Uterus (tissue), 2 donors: ENCODE data around the gene SLC41A1.

Experiments used
- CTCF ChIP-seq, 4 experiments: fragments of 200-600 bp in 2 of 4; fragments of 450-650 bp in 2 of 4; sonication (generic) in 2 of 4; IDR thresholded peaks; one replicate each; pipeline ENCODE4 v1.5.1; 2016 to 2019; ENCODE audit warnings: antibody characterized with exemption in 4 of 4, mild to moderate bottlenecking in 2 of 4, moderate library complexity in 1 of 4
- POLR2A ChIP-seq, 2 donors: fragments of 450-650 bp; IDR thresholded peaks; one replicate each; pipeline ENCODE4 v1.6.1; 2016; ENCODE audit warnings: antibody characterized with exemption in 2 of 2, mild to moderate bottlenecking in 1 of 2, moderate library complexity in 1 of 2

GRCh38 chr1:205769641-205770365 lies 43.2 kb downstream of the SLC41A1 start:
- TF ChIP-seq CTCF (IDR thresholded peaks at IDR 0.05) (no peak), POLR2A (IDR thresholded peaks at IDR 0.05) (no peak)
